K562 (cell line): ENCODE results near the gene CEND1. TPM values are rescaled to one million over a fixed set of nuclear protein-coding genes. Genes with fewer than 3 reads are reported as not detected.

ENCODE experiments used
- CCNT2 ChIP-seq: IDR thresholded peaks from 2 replicates; pipeline ENCODE4 v1.6.1; 2011; ENCODE audit warnings: borderline replicate concordance, low read depth, mild to moderate bottlenecking, moderate library complexity, mixed read lengths, low read length; ENCODE audit not compliant: insufficient read length; ENCODE audit errors: extremely low read depth
- CXXC5 ChIP-seq: fragments of 250-450 bp; sonication (Bioruptor Pico); IDR thresholded peaks from 2 replicates; pipeline ENCODE4 v1.8.0; 2022; ENCODE audit warnings: inconsistent platforms, mild to moderate bottlenecking, moderate library complexity
- DDX20 ChIP-seq: fragments of 450-650 bp; IDR thresholded peaks from 2 replicates; pipeline ENCODE4 v1.6.1; 2016; ENCODE audit warnings: missing genetic modification characterization, low read depth, mild to moderate bottlenecking, missing compliant biosample characterization, moderate library complexity
- ELK1 ChIP-seq: sonication (generic); formaldehyde crosslinking; IDR thresholded peaks from 2 replicates; pipeline ENCODE4 v1.8.1; 2022; ENCODE audit warnings: missing genetic modification reagents
- FOXP1 ChIP-seq: sonication (generic); formaldehyde crosslinking; IDR thresholded peaks from 2 replicates; pipeline ENCODE4 v1.8.0; 2022; ENCODE audit warnings: mild to moderate bottlenecking, missing genetic modification reagents
- GTF2F1 ChIP-seq: IDR thresholded peaks from 2 replicates; pipeline ENCODE4 v1.6.1; 2011; ENCODE audit warnings: low read depth, low read length, improper control_type of control experiment
- HOXB6 ChIP-seq: fragments of 250-450 bp; sonication (Bioruptor Pico); IDR thresholded peaks from 2 replicates; pipeline ENCODE4 v1.5.1; 2022; ENCODE audit warnings: mild to moderate bottlenecking, borderline replicate concordance
- MTF1 ChIP-seq: fragments of 250-450 bp; sonication (Bioruptor Pico); IDR thresholded peaks from 2 replicates; pipeline ENCODE4 v1.9.0; 2021; ENCODE audit warnings: moderate library complexity, mild to moderate bottlenecking, inconsistent platforms, borderline replicate concordance
- NFIC ChIP-seq: fragments of 450-650 bp; IDR thresholded peaks from 2 replicates; pipeline ENCODE4 v1.6.1; 2017; ENCODE audit warnings: mild to moderate bottlenecking, inconsistent platforms
- PURB ChIP-seq: sonication (generic); formaldehyde crosslinking; IDR thresholded peaks from 2 replicates; pipeline ENCODE4 v1.9.0; 2021; ENCODE audit warnings: low read depth, mild to moderate bottlenecking, missing genetic modification reagents
- SAFB ChIP-seq: fragments of 200-400 bp; formaldehyde crosslinking; IDR thresholded peaks from 2 replicates; pipeline ENCODE4 v1.6.1; 2017; ENCODE audit warnings: low read depth, low read length, borderline replicate concordance
- SIN3A ChIP-seq, 2 experiments: fragments of 150-350 bp in 1 of 2; IDR thresholded peaks; 2 replicates each; pipeline ENCODE4 v1.6.1; 2011 to 2016; ENCODE audit warnings: borderline replicate concordance in 2 of 2, low read depth in 2 of 2, low read length in 2 of 2, mild to moderate bottlenecking in 2 of 2, moderate library complexity in 2 of 2; ENCODE audit not compliant: control insufficient read depth in 1 of 2
- SRF ChIP-seq, 2 experiments: fragments of 250-450, 450-650 bp in 1 of 2; sonication (Bioruptor Pico) in 1 of 2; sonication (generic) in 1 of 2; formaldehyde crosslinking; IDR thresholded peaks; 2 replicates each; pipeline versions ENCODE4 v1.5.0 to v1.5.1; 2020 to 2022; ENCODE audit warnings: mild to moderate bottlenecking in 1 of 2, missing genetic modification reagents in 1 of 2
- TFE3 ChIP-seq: fragments of 450-650 bp; formaldehyde crosslinking; IDR thresholded peaks from 2 replicates; pipeline ENCODE4 v1.4.0; 2020; ENCODE audit warnings: mild to moderate bottlenecking, mixed read lengths
- ZBTB11 ChIP-seq, 3 experiments: fragments of 200-800 bp in 1 of 3; fragments of 250-450 bp in 1 of 3; fragments of 450-650 bp in 1 of 3; sonication (Bioruptor Pico) in 1 of 3; sonication (Bioruptor generic) in 1 of 3; formaldehyde crosslinking in 1 of 3; IDR thresholded peaks; 2 replicates each; pipeline versions ENCODE4 v1.6.1 to v1.8.0; 2016 to 2022; ENCODE audit warnings: mild to moderate bottlenecking in 2 of 3, missing genetic modification characterization in 2 of 3, missing compliant biosample characterization in 1 of 3, moderate library complexity in 1 of 3
- ZBTB26 ChIP-seq: fragments of 450-650 bp; formaldehyde crosslinking; IDR thresholded peaks from 2 replicates; pipeline ENCODE4 v1.4.0; 2022; ENCODE audit warnings: missing genetic modification characterization
- ZEB2 ChIP-seq: fragments of 450-650 bp; IDR thresholded peaks from 2 replicates; pipeline ENCODE4 v1.6.1; 2016
- ZNF133 ChIP-seq: fragments of 250-450 bp; sonication (Bioruptor Pico); IDR thresholded peaks from 2 replicates; pipeline ENCODE4 v1.4.0; 2020; ENCODE audit warnings: mild to moderate bottlenecking
- ZNF146 ChIP-seq: IDR thresholded peaks from one replicate; pipeline ENCODE4 v1.6.1; 2018; ENCODE audit warnings: missing compliant biosample characterization; ENCODE audit not compliant: unreplicated experiment
- polyA plus RNA-seq, 8 experiments: library from polyadenylated mRNA; depleted of rRNA in 4 of 8; stranded (reverse) in 5 of 8; unstranded in 3 of 8; fragments of >200 nt; fragmentation: Nextera tagmentation in 2 of 8; fragmentation: Illumina TruSeq in 1 of 8; extraction: Ambion mirVana in 2 of 8; extraction: Trizol in 1 of 8; gene quantifications; 2 replicates each; pipeline versions ENCODE4 v1.2.1 to v1.2.3, GENCODE V29; 2011 to 2014; ENCODE audit warnings: inconsistent platforms in 1 of 8, missing spikeins in 1 of 8
- total RNA-seq, 7 experiments: library from RNA; depleted of rRNA in 6 of 7; stranded (reverse); fragments of >200 nt in 6 of 7; fragmentation: Illumina TruSeq in 2 of 7; extraction: Trizol in 2 of 7; gene quantifications; 2 replicates each; pipeline versions ENCODE4 v1.2.1 to v1.2.3, GENCODE V29; 2011 to 2021; ENCODE audit warnings: low replicate concordance in 1 of 7

CEND1 gene
- total and polyA plus RNA-seq, 9 of the 15 experiments (the other 6 are each of a cell fraction or from before 2014, with no cell fraction given), result 0.13 to 0.18 (median 0.16) TPM; not detected in 6

- TF ChIP-seq PURB (CRISPR knock-in tag), result no peak
- no peak for TF ChIP-seq GTF2F1
- no peak for TF ChIP-seq ZNF133
- no peak for TF ChIP-seq ZNF146
- TF ChIP-seq DDX20 (tag), result no peak
- 0 out of 2 replicates have a peak, but pooled peaks have one; percentile 9 for TF ChIP-seq NFIC
- no peak for TF ChIP-seq ZBTB26
- TF ChIP-seq FOXP1 (CRISPR knock-in tag), result no peak
- TF ChIP-seq ZBTB11 (CRISPR knock-in tag; IDR thresholded peaks at IDR 0.05), result peak in 1 of 3 experiments; percentile 77; a peak in 2 of 6 replicates
- TF ChIP-seq ELK1 (CRISPR knock-in tag), result no peak
- TF ChIP-seq MTF1 (CRISPR knock-in tag), result no peak
- no peak for TF ChIP-seq TFE3 (CRISPR knock-in tag)
- TF ChIP-seq CCNT2, result peak; percentile 14
- no peak for TF ChIP-seq HOXB6 (CRISPR knock-in tag)
- no peak for TF ChIP-seq SAFB
- TF ChIP-seq SIN3A (IDR thresholded peaks at IDR 0.05; ENCODE audit: borderline replicate concordance in 2 of 2, control insufficient read depth in 1 of 2, low read depth in 2 of 2, low read length in 2 of 2), result peak; percentile 36 to 58; a peak in 2 of 4 replicates
- no peak for TF ChIP-seq ZEB2
- no peak for TF ChIP-seq SRF (CRISPR knock-in tag; IDR thresholded peaks at IDR 0.05)
- TF ChIP-seq CXXC5 (CRISPR knock-in tag), result peak; percentile 60
Observed at GRCh38 chr11:833114-833791, 43.4 kb upstream of the CEND1 start (continued).
